SH-SY5Y (cell line): ENCODE results near the gene MYRIP.

Experiments
- GATA2 ChIP-seq: IDR thresholded peaks from 2 replicates; pipeline ENCODE4 v1.6.1; 2011; ENCODE audit warnings: mild to moderate bottlenecking, low read depth, low read length
- GATA3 ChIP-seq: IDR thresholded peaks from 2 replicates; pipeline ENCODE4 v1.6.1; 2011; ENCODE audit warnings: low read depth, mild to moderate bottlenecking, low read length, moderate library complexity

DNA sequence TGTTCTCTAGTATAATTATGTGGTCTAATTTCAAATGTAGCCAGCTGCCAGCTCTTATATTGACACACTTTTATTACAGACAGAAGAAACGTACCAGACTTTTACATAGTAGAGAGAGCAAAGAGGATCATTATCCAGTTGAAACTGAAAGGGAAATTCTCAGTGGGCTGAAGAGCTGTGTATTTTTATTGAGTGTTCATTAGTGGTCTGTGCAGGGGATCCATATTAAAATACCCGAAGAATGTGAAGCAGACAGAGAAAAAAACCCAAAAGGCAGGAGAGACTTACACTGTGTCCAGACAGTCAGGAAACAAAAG, 41.3 kb downstream of the MYRIP start:
- TF ChIP-seq GATA2, result no peak
- TF ChIP-seq GATA3, result no peak
